IMR-90 (cell line): ENCODE measurements around the gene SCARF2. TPM values are rescaled to one million over a fixed set of nuclear protein-coding genes. Genes with fewer than 3 reads are reported as not detected.

Source experiments
- ATAC-seq: fragments of 200-7000 bp; cut with Tn5 transposase; 2 replicates; pipeline ENCODE4 v1.9.1; 2020; ENCODE audit warnings: low read depth, mild to moderate bottlenecking, moderate library complexity
- BruUV-seq: library from RNA; stranded (reverse); fragments of 400-500 nt; replicated peaks from 2 replicates; lab custom pipeline; 2021; lab: Mats Ljungman, UMichigan
- CTCF ChIA-PET: fragments of 300-600 bp; formaldehyde crosslinking; extraction: SDS; loops from one replicate; lab custom pipeline; 2021; ENCODE audit warnings: antibody characterized with exemption; lab: Yijun Ruan, JAX
- POLR2A ChIA-PET: fragments of 300-600 bp; sonication (Branson Sonifier 250); formaldehyde crosslinking; loops from one replicate; lab custom pipeline; 2022; ENCODE audit warnings: antibody characterized with exemption; ENCODE audit not compliant: unreplicated experiment; lab: Charles Lee
- DNase-seq: peaks from one replicate; pipeline ENCODE4 v3.0.0; 2013
- H2AFZ ChIP-seq: replicated peaks from 2 replicates; pipeline ENCODE3; 2013; ENCODE audit warnings: low read length, mild to moderate bottlenecking; ENCODE audit not compliant: poor library complexity
- H2AK5ac ChIP-seq: 2 replicates; pipeline ENCODE4 v1.6.1; 2013; ENCODE audit warnings: low read depth, low read length, inconsistent platforms
- H2AK9ac ChIP-seq: replicated peaks from 2 replicates; pipeline ENCODE3; 2013; ENCODE audit warnings: mild to moderate bottlenecking, low read depth, low read length, moderate library complexity; ENCODE audit not compliant: poor library complexity
- H2BK120ac ChIP-seq: 2 replicates; pipeline ENCODE4 v1.6.1; 2013; ENCODE audit warnings: low read depth, low read length, inconsistent platforms
- H2BK15ac ChIP-seq: 3 replicates; pipeline ENCODE4 v1.6.1; 2013; ENCODE audit warnings: low read depth, low read length, inconsistent platforms
- H2BK20ac ChIP-seq: 2 replicates; pipeline ENCODE4 v1.6.1; 2013; ENCODE audit warnings: low read depth, mild to moderate bottlenecking, inconsistent platforms, low read length, moderate library complexity
- H2BK5ac ChIP-seq: 2 replicates; pipeline ENCODE4 v1.6.1; 2013; ENCODE audit warnings: mild to moderate bottlenecking, low read depth, low read length, inconsistent platforms; ENCODE audit not compliant: poor library complexity, severe bottlenecking
- H3K14ac ChIP-seq: replicated peaks from 2 replicates; pipeline ENCODE4 v1.6.1; 2013; ENCODE audit warnings: low read depth, low read length, inconsistent platforms
- H3K18ac ChIP-seq: 2 replicates; pipeline ENCODE4 v1.6.1; 2013; ENCODE audit warnings: low read depth, low read length, control low read depth
- H3K23ac ChIP-seq: 2 replicates; pipeline ENCODE4 v1.6.1; 2013; ENCODE audit warnings: low read depth, low read length, inconsistent platforms
- H3K27ac ChIP-seq: 2 replicates; pipeline ENCODE4 v1.5.1; 2013; ENCODE audit warnings: mild to moderate bottlenecking, control low read depth, low read length; ENCODE audit not compliant: insufficient read depth
- H3K27me3 ChIP-seq: 2 replicates; pipeline ENCODE4 v1.6.1; 2013; ENCODE audit warnings: low read length; ENCODE audit not compliant: control insufficient read depth, insufficient read depth
- H3K36me3 ChIP-seq: 2 replicates; pipeline ENCODE4 v1.6.1; 2013; ENCODE audit warnings: low read length, mixed read lengths; ENCODE audit not compliant: control insufficient read depth, insufficient read depth
- H3K4ac ChIP-seq: 2 replicates; pipeline ENCODE4 v1.6.1; 2013; ENCODE audit warnings: low read depth, low read length, inconsistent platforms
- H3K4me1 ChIP-seq: 2 replicates; pipeline ENCODE4 v1.6.1; 2013; ENCODE audit warnings: low read length, mixed read lengths; ENCODE audit not compliant: control insufficient read depth, insufficient read depth
- H3K4me2 ChIP-seq: 2 replicates; pipeline ENCODE4 v1.6.1; 2013; ENCODE audit warnings: low read depth, mild to moderate bottlenecking, control low read depth, low read length, moderate library complexity
- H3K4me3 ChIP-seq: 2 replicates; pipeline ENCODE4 v1.5.1; 2013; ENCODE audit warnings: low read depth, mild to moderate bottlenecking, control low read depth, low read length, moderate library complexity; ENCODE audit not compliant: insufficient read depth
- H3K56ac ChIP-seq: 2 replicates; pipeline ENCODE4 v1.6.1; 2013; ENCODE audit warnings: low read length, inconsistent platforms; ENCODE audit not compliant: insufficient read depth; ENCODE audit errors: extremely low read depth
- H3K79me1 ChIP-seq, 2 experiments: 2 replicates each; pipeline ENCODE4 v1.6.1; 2013; ENCODE audit warnings: low read length in 2 of 2, inconsistent platforms in 1 of 2, low read depth in 1 of 2
- H3K9ac ChIP-seq: 2 replicates; pipeline ENCODE4 v1.6.1; 2013; ENCODE audit warnings: low read depth, low read length, control low read depth
- H3K9me1 ChIP-seq: 2 replicates; pipeline ENCODE4 v1.6.1; 2013; ENCODE audit warnings: low read length, inconsistent platforms; ENCODE audit not compliant: insufficient read depth
- H3K9me3 ChIP-seq: 2 replicates; pipeline ENCODE4 v1.6.1; 2013; ENCODE audit warnings: low read length; ENCODE audit not compliant: control insufficient read depth, insufficient read depth
- H4K20me1 ChIP-seq: 2 replicates; pipeline ENCODE4 v1.6.1; 2013; ENCODE audit warnings: low read length, inconsistent platforms; ENCODE audit not compliant: insufficient read depth
- H4K5ac ChIP-seq: 2 replicates; pipeline ENCODE4 v1.6.1; 2013; ENCODE audit warnings: mild to moderate bottlenecking, low read depth, low read length, control low read depth
- H4K8ac ChIP-seq, 2 experiments: 2 replicates each; pipeline ENCODE4 v1.6.1; 2013; ENCODE audit warnings: low read depth in 2 of 2, low read length in 2 of 2, control low read depth in 1 of 2, inconsistent platforms in 1 of 2
- H4K91ac ChIP-seq: 2 replicates; pipeline ENCODE4 v1.6.1; 2013; ENCODE audit warnings: low read depth, low read length, inconsistent platforms; ENCODE audit not compliant: insufficient read depth
- MXI1 ChIP-seq: IDR thresholded peaks from 2 replicates; pipeline ENCODE4 v1.6.1; 2012; ENCODE audit warnings: low read depth, mild to moderate bottlenecking, low read length, moderate library complexity, borderline replicate concordance
- SMC3 ChIP-seq: fragments of 150-350 bp; IDR thresholded peaks from 2 replicates; pipeline ENCODE4 v1.6.1; 2016; ENCODE audit warnings: low read depth, mild to moderate bottlenecking, antibody characterized with exemption, low read length, moderate library complexity
- WGBS, 2 experiments: methylation state at CpG; one replicate each; pipeline versions ENCODE4 v1.1.5 to v1.1.7; 2013; ENCODE audit warnings: missing lambda C conversion rate in 2 of 2; ENCODE audit not compliant: insufficient read length in 1 of 2; ENCODE audit errors: extremely low coverage in 2 of 2; 5-methylcytosine and 5-hydroxymethylcytosine counted together
- dilution Hi-C: fragments of 300-500 bp; cut with HindIII; formaldehyde crosslinking; loops from one replicate; pipeline ENCODE4 v1.14.3; 2018; ENCODE audit warnings: low sequenced_read_pairs; ENCODE audit not compliant: unreplicated experiment
- in situ Hi-C: fragments of 300-500 bp; cut with MboI; formaldehyde crosslinking; loops from 3 replicates; pipeline ENCODE4 v1.14.3; 2019; ENCODE audit warnings: low sequenced_read_pairs, inconsistent platforms, mixed read lengths
- intact Hi-C: fragments of 100-400 bp; cut with micrococcal nuclease; formaldehyde crosslinking; loops from 2 replicates; pipeline ENCODE4 v1.10.0; 2022
- polyA plus RNA-seq, 3 experiments: library from polyadenylated mRNA; depleted of rRNA; stranded (reverse); fragments of >200 nt; gene quantifications; 2 replicates each; pipeline ENCODE4 v1.2.3, GENCODE V29; 2012; ENCODE audit warnings: low replicate concordance in 1 of 3
- total RNA-seq: library from RNA; depleted of rRNA; stranded (reverse); fragments of >200 nt; gene quantifications from 2 replicates; pipeline ENCODE4 v1.2.3, GENCODE V29; 2012

The SCARF2 gene
- total and polyA plus RNA-seq, 2 of the 4 experiments (the other 2 are of a cell fraction) = 3.4 to 37.0 TPM

GRCh38 chr22:20484948-20485683 lies 47.5 kb upstream of the SCARF2 start:
- H3K23ac ChIP-seq = no peak overlapping the region
- no peak for TF ChIP-seq SMC3
- no peak for TF ChIP-seq MXI1
- H2AK9ac ChIP-seq = no peak overlapping the region
- in situ Hi-C loops (no loop called here), dilution Hi-C loops (no loop called here), intact Hi-C loops (no loop called here)
- no peak overlapping the region for H2BK5ac ChIP-seq
- H3K4ac ChIP-seq = no peak overlapping the region
- no peaks in the 10 kb centered on the region for H3K9me3 ChIP-seq
- no peak overlapping the region for H3K4me2 ChIP-seq
- peaks cover 15% of the 10 kb centered on the region for H3K36me3 ChIP-seq
- DNase-seq = no peak
- no peak overlapping the region for H2BK120ac ChIP-seq
- H4K91ac ChIP-seq = no peak overlapping the region
- no peak overlapping the region for H2AFZ ChIP-seq
- no peak overlapping the region for H4K8ac ChIP-seq
- no peak overlapping the region for H3K27ac ChIP-seq
- H2BK15ac ChIP-seq = no peak overlapping the region
- BruUV-seq = no TSS peak
- peaks cover 17% of the 10 kb centered on the region for H4K20me1 ChIP-seq
- no peak overlapping the region for H3K9ac ChIP-seq
- H3K79me1 ChIP-seq = peaks cover 41 to 77% of the 10 kb centered on the region in 2 experiments
- H2BK20ac ChIP-seq = no peak overlapping the region
- H4K5ac ChIP-seq = no peak overlapping the region
- ATAC-seq = no peak
- ChIA-PET CTCF (no interaction called here), POLR2A (no interaction called here)
- no peak overlapping the region for H3K56ac ChIP-seq
- H2AK5ac ChIP-seq = no peak overlapping the region
- H3K18ac ChIP-seq = no peak overlapping the region
- no peaks in the 10 kb centered on the region for H3K27me3 ChIP-seq
- H3K4me1 ChIP-seq = 0 out of 2 replicates have a peak, but pooled peaks cover 1% of the 10 kb centered on the region
- H3K4me3 ChIP-seq = no peak overlapping the region
- H3K9me1 ChIP-seq = peaks cover 21% of the 10 kb centered on the region
- no CpG with 5 or more reads among the region's 4 CpGs for WGBS, 2 experiments
- no peak overlapping the region; the same call in 1 of the 2 replicates for H3K14ac ChIP-seq
